ENCODE measurements around the gene PHLDB3. TPM values are rescaled to one million over a fixed set of nuclear protein-coding genes. Genes with fewer than 3 reads are reported as not detected.

PHLDB3 gene
- total RNA-seq, 2 donors from 2014 or later, result 43.5 to 54.5 TPM

- Histone ChIP-seq H3K27me3 (replicated peaks; ENCODE audit: insufficient read depth) (no peaks in the 10 kb centered on the region), H3K9me3 (no peaks in the 10 kb centered on the region), H3K4me3 (peak overlapping the region; percentile 52 to 79), H3K27ac (peak overlapping the region; percentile 92 to 96), H3K4me1 (replicated peaks) (no peaks in the 10 kb centered on the region), H3K36me3 (no peaks in the 10 kb centered on the region)
- TF ChIP-seq POLR2AphosphoS5 (IDR thresholded peaks at IDR 0.05) (peak; percentile 64), POLR2A (IDR thresholded peaks at IDR 0.05) (peak; percentile 70), CTCF (IDR thresholded peaks at IDR 0.05) (peak in 1 of 4 experiments; percentile 12)
- intact Hi-C loops (cut with DNase I), result loop anchor here (5.0 kb wide), 1 partner anchor 39 kb away; the partner anchor contains the start of gene PHLDB3
- WGBS, result under 1% methylated on average over 57 of the region's 57 CpGs
- DNase-seq (ENCODE audit: low spot score), result peak; percentile 99
Observed at GRCh38 chr19:43463381-43464133, 41.0 kb downstream of the PHLDB3 start.

- Histone ChIP-seq H3K4me3 (peak overlapping the region; percentile 52 to 79), H3K27me3 (replicated peaks; ENCODE audit: insufficient read depth) (no peaks in the 10 kb centered on the region), H3K36me3 (no peaks in the 10 kb centered on the region), H3K4me1 (replicated peaks) (no peaks in the 10 kb centered on the region), H3K9me3 (no peaks in the 10 kb centered on the region), H3K27ac (peak overlapping the region; percentile 92 to 96)
- 7% methylated on average over 19 of the region's 33 CpGs for WGBS
- DNase-seq (ENCODE audit: low spot score), result no peak
- intact Hi-C loops (cut with DNase I), result loop anchor here (5.0 kb wide), 1 partner anchor 39 kb away; the partner anchor contains the start of gene PHLDB3
- no peak for TF ChIP-seq POLR2AphosphoS5 (IDR thresholded peaks at IDR 0.05)
- TF ChIP-seq POLR2A (IDR thresholded peaks at IDR 0.05), result peak; percentile 69
- TF ChIP-seq CTCF (IDR thresholded peaks at IDR 0.05), result no peak
Observed at GRCh38 chr19:43462785-43463380, 41.7 kb downstream of the PHLDB3 start.

- intact Hi-C loops (cut with DNase I), result loop anchor here (5.0 kb wide), 1 partner anchor 40 kb away; the partner anchor contains the start of gene PHLDB3
- Histone ChIP-seq H3K27me3 (replicated peaks; ENCODE audit: insufficient read depth) (no peaks in the 10 kb centered on the region), H3K27ac (peak overlapping the region; percentile 92 to 96), H3K36me3 (no peaks in the 10 kb centered on the region), H3K9me3 (no peaks in the 10 kb centered on the region), H3K4me3 (peak overlapping the region; percentile 52 to 79), H3K4me1 (replicated peaks) (no peaks in the 10 kb centered on the region)
- WGBS, result 96% methylated on average over 7 of the region's 7 CpGs
- no peak for DNase-seq (ENCODE audit: low spot score)
- TF ChIP-seq POLR2A (IDR thresholded peaks at IDR 0.05) (no peak), POLR2AphosphoS5 (IDR thresholded peaks at IDR 0.05) (no peak), CTCF (IDR thresholded peaks at IDR 0.05) (no peak)
Observed at GRCh38 chr19:43462383-43462782, 42.2 kb downstream of the PHLDB3 start.

- Histone ChIP-seq H3K4me3 (no peak overlapping the region), H3K9me3 (no peaks in the 10 kb centered on the region), H3K4me1 (replicated peaks) (peaks cover 2% of the 10 kb centered on the region), H3K27ac (no peak overlapping the region), H3K36me3 (no peaks in the 10 kb centered on the region), H3K27me3 (replicated peaks; ENCODE audit: insufficient read depth) (no peaks in the 10 kb centered on the region)
- WGBS, result 87% methylated on average over 12 of the region's 12 CpGs
- intact Hi-C loops (cut with DNase I), result loop anchor here (5.0 kb wide), 1 partner anchor 41 kb away; the partner anchor contains the start of gene PHLDB3
- no peak for TF ChIP-seq POLR2AphosphoS5 (IDR thresholded peaks at IDR 0.05)
- TF ChIP-seq CTCF (IDR thresholded peaks at IDR 0.05), result no peak
- TF ChIP-seq POLR2A (IDR thresholded peaks at IDR 0.05), result no peak
- no peak for DNase-seq (ENCODE audit: low spot score)
Observed at GRCh38 chr19:43461303-43461702, 43.2 kb downstream of the PHLDB3 start.
